PC-3 (cell line): ENCODE results near the gene COL6A2. TPM values are rescaled to one million over a fixed set of nuclear protein-coding genes. Genes with fewer than 3 reads are reported as not detected.
A peak's percentile ranks its signal among the peaks of the same experiment; 100 is the strongest.

Experiments
- ATAC-seq: fragments of 200-7000 bp; cut with Tn5 transposase; 2 replicates; pipeline ENCODE4 v1.9.1; 2020; ENCODE audit warnings: mild to moderate bottlenecking, moderate library complexity
- BruUV-seq: library from RNA; stranded (reverse); fragments of 400-500 nt; replicated peaks from 2 replicates; lab custom pipeline; 2021; lab: Mats Ljungman, UMichigan
- CTCF ChIA-PET: fragments of 300-600 bp; sonication (Branson Sonifier 250); formaldehyde crosslinking; loops from one replicate; lab custom pipeline; 2022; ENCODE audit warnings: antibody characterized with exemption; lab: Charles Lee
- POLR2A ChIA-PET: fragments of 300-600 bp; sonication (Branson Sonifier 250); formaldehyde crosslinking; loops from one replicate; lab custom pipeline; 2022; ENCODE audit warnings: antibody characterized with exemption; ENCODE audit not compliant: unreplicated experiment; lab: Charles Lee
- DNase-seq: peaks from one replicate; pipeline ENCODE4 v3.0.0-alpha.2; 2015
- H2AFZ ChIP-seq: fragments of 300-600 bp; sonication (generic); 2 replicates; pipeline ENCODE4 v1.6.0; 2016; ENCODE audit warnings: antibody characterized with exemption, low read length
- H3F3A ChIP-seq: fragments of 300-600 bp; sonication (generic); one replicate; pipeline ENCODE4 v1.6.0; 2017; ENCODE audit warnings: antibody characterized with exemption, low read length, control low read depth, mild to moderate bottlenecking; ENCODE audit not compliant: unreplicated experiment
- H3K27ac ChIP-seq: fragments of 300-600 bp; sonication (generic); 2 replicates; pipeline ENCODE4 v1.5.1; 2016; ENCODE audit warnings: mild to moderate bottlenecking, low read length
- H3K27me3 ChIP-seq: fragments of 300-600 bp; sonication (generic); 2 replicates; pipeline ENCODE4 v1.6.1; 2016; ENCODE audit warnings: low read length, mixed read lengths
- H3K36me3 ChIP-seq: fragments of 300-600 bp; sonication (generic); 2 replicates; pipeline ENCODE4 v1.6.1; 2016; ENCODE audit warnings: low read depth, mixed run types, low read length, mixed read lengths
- H3K4me1 ChIP-seq: fragments of 300-600 bp; sonication (generic); 2 replicates; pipeline ENCODE4 v1.5.1; 2016; ENCODE audit warnings: low read length; ENCODE audit not compliant: insufficient read depth
- H3K4me2 ChIP-seq: fragments of 300-600 bp; sonication (generic); 2 replicates; pipeline ENCODE4 v1.6.0; 2016; ENCODE audit warnings: low read length
- H3K4me3 ChIP-seq: fragments of 300-600 bp; sonication (generic); 2 replicates; pipeline ENCODE4 v1.5.1; 2016; ENCODE audit warnings: mild to moderate bottlenecking, low read length, mixed read lengths
- H3K79me2 ChIP-seq: fragments of 300-600 bp; sonication (generic); 2 replicates; pipeline ENCODE4 v1.6.1; 2017; ENCODE audit warnings: low read length, mixed read lengths
- H3K9ac ChIP-seq: fragments of 300-600 bp; sonication (generic); 2 replicates; pipeline ENCODE4 v1.6.0; 2016; ENCODE audit warnings: mild to moderate bottlenecking, low read length
- H3K9me2 ChIP-seq: fragments of 300-600 bp; sonication (generic); replicated peaks from 2 replicates; pipeline ENCODE4 v1.6.1; 2016; ENCODE audit warnings: mixed run types, low read length, mixed read lengths
- H3K9me3 ChIP-seq: fragments of 300-600 bp; sonication (generic); 2 replicates; pipeline ENCODE4 v1.6.1; 2016; ENCODE audit warnings: low read length, mixed read lengths
- H4K20me1 ChIP-seq: fragments of 300-600 bp; sonication (generic); 2 replicates; pipeline ENCODE4 v1.6.1; 2016; ENCODE audit warnings: low read length, mixed read lengths
- EZH2 ChIP-seq: fragments of 300-600 bp; sonication (generic); IDR thresholded peaks from one replicate; pipeline ENCODE4 v1.6.1; 2017; ENCODE audit warnings: antibody characterized with exemption, mild to moderate bottlenecking, low read length; ENCODE audit not compliant: unreplicated experiment
- EZH2phosphoT487 ChIP-seq: fragments of 300-600 bp; sonication (generic); IDR thresholded peaks from 2 replicates; pipeline ENCODE4 v1.6.1; 2018; ENCODE audit warnings: mild to moderate bottlenecking, antibody characterized with exemption, low read length, borderline replicate concordance
- intact Hi-C: fragments of 100-400 bp; cut with micrococcal nuclease; formaldehyde crosslinking; loops from 2 replicates; pipeline ENCODE4 v1.9.0; 2023
- total RNA-seq: library from RNA; depleted of rRNA; stranded (reverse); fragments of >200 nt; gene quantifications from 2 replicates; pipeline ENCODE4 v1.2.3, GENCODE V29; 2014
- TF ChIP-seq, protein P1 (sequence below): fragments of 300-600 bp; sonication (generic); conservative IDR thresholded peaks from 2 replicates; pipeline ENCODE4 v1.5.1; 2017; ENCODE audit warnings: antibody characterized with exemption, low read depth, mild to moderate bottlenecking, low read length

COL6A2 gene
- total RNA-seq, 1 experiment from 2014 or later, result 521 TPM

DNA sequence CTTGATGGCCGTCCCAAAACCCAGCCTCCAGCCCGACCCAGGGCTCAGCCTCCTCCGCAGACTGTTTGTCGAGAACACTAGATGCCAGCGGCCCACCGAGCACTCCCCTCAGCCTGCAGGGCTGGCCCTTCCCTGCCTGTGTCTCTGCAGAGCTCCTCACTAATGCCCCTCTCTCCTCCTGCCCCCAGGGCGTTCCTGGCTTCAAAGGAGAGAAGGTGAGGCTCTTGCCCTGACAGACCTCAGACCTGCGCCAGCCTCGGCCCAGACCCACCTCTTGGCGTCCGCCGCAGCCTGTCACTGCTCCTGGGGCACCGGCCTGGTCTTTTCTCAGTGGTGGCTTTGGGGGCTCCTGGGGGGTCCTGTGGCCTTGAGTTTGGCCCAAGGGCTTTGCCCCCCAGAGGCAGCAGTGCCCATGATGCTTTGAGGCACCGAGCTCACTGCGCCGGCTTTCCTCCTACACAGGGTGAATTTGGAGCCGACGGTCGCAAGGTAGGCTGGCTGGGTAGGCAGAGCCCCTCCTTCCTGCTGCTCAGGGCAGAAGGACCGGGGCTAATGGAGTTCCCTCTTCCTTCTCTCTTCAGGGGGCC is 18.4 kb downstream of the COL6A2 start:
- H4K20me1 ChIP-seq, result no peaks in the 10 kb centered on the region
- ChIA-PET CTCF (no interaction called here), POLR2A (no interaction called here)
- H2AFZ ChIP-seq, result no peak overlapping the region
- H3K36me3 ChIP-seq, result peaks cover 78% of the 10 kb centered on the region
- no peak overlapping the region for H3K4me3 ChIP-seq
- no peaks in the 10 kb centered on the region for H3K9me3 ChIP-seq
- DNase-seq (no peak), ATAC-seq (no peak)
- no peaks in the 10 kb centered on the region for H3K27me3 ChIP-seq
- H3F3A ChIP-seq, result no peaks in the 10 kb centered on the region
- H3K9ac ChIP-seq, result no peak overlapping the region
- H3K4me1 ChIP-seq, result peaks cover 11% of the 10 kb centered on the region
- no peak overlapping the region for H3K4me2 ChIP-seq
- no peaks in the 10 kb centered on the region for H3K79me2 ChIP-seq
- H3K27ac ChIP-seq, result peak overlapping the region; percentile 39
- BruUV-seq, result no TSS peak
- intact Hi-C loops, result no loop called here
- H3K9me2 ChIP-seq, result no peaks in the 10 kb centered on the region
- no peak for TF ChIP-seq EZH2
- no peak for TF ChIP-seq EZH2phosphoT487
- TF ChIP-seq, protein P1, sequence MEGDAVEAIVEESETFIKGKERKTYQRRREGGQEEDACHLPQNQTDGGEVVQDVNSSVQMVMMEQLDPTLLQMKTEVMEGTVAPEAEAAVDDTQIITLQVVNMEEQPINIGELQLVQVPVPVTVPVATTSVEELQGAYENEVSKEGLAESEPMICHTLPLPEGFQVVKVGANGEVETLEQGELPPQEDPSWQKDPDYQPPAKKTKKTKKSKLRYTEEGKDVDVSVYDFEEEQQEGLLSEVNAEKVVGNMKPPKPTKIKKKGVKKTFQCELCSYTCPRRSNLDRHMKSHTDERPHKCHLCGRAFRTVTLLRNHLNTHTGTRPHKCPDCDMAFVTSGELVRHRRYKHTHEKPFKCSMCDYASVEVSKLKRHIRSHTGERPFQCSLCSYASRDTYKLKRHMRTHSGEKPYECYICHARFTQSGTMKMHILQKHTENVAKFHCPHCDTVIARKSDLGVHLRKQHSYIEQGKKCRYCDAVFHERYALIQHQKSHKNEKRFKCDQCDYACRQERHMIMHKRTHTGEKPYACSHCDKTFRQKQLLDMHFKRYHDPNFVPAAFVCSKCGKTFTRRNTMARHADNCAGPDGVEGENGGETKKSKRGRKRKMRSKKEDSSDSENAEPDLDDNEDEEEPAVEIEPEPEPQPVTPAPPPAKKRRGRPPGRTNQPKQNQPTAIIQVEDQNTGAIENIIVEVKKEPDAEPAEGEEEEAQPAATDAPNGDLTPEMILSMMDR, result no peak

DNA sequence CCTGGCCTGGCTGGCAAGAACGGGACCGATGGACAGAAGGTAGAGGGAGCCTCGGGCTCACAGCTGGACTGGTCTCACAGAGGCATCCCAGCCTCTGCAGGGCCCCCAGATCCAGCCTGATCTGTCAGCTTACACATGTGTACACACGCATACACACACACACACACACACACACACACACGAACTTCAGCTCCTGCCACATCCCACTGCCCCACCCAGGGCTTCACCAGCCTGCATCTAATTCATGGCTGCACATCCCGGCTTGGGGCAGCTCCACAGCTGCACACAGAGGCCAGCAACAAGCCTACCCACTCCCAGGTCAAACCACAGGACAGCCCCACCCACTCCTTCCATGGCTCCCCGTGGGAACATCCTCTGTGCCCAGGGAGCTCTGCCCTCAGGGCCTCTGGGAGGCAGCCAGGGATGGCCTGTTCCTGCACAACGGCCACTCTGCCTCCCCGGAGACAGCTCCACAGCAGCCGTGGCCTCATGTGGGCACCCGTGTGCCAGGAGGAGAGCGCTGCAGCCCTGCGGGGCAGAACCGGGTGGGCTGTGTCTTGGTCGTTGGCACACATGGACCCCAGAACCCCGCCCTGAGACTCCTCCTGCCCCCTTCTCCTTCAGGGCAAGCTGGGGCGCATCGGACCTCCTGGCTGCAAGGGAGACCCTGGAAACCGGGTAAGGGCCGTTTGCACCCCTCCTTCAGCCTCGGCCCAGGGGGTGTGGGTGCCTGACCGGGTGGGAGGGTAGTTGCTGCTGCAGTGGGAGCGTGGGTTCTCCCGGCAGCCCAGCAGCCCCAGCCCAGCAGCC is 19.1 kb downstream of the COL6A2 start:
- POLR2A ChIA-PET, result no interaction called here
- H3K4me2 ChIP-seq, result no peak overlapping the region
- H3K36me3 ChIP-seq, result peaks cover 81% of the 10 kb centered on the region
- peak; percentile 64 for ATAC-seq
- BruUV-seq, result no TSS peak
- H3K27ac ChIP-seq, result peak overlapping the region; percentile 39
- peak; percentile 39 for DNase-seq
- TF ChIP-seq, protein P1, result no peak
- TF ChIP-seq EZH2 (no peak), EZH2phosphoT487 (no peak)
- H2AFZ ChIP-seq, result no peak overlapping the region
- no peak overlapping the region for H3K4me3 ChIP-seq
- no peaks in the 10 kb centered on the region for H3K9me2 ChIP-seq
- CTCF ChIA-PET, result interaction anchor here (0.7 kb wide), 1 partner anchor 36 kb away, joined by 3 read pairs; no protein-coding TSS in a partner anchor
- H3K9me3 ChIP-seq, result no peaks in the 10 kb centered on the region
- intact Hi-C loops, result no loop called here
- no peaks in the 10 kb centered on the region for H4K20me1 ChIP-seq
- peaks cover 18% of the 10 kb centered on the region for H3K4me1 ChIP-seq
- H3K27me3 ChIP-seq, result no peaks in the 10 kb centered on the region
- no peaks in the 10 kb centered on the region for H3F3A ChIP-seq
- no peaks in the 10 kb centered on the region for H3K79me2 ChIP-seq
- H3K9ac ChIP-seq, result no peak overlapping the region
